GM23248 (cell line): ENCODE data around the gene GALNT12.

Source experiments
- EZH2 ChIP-seq: fragments of 200-600 bp; sonication (generic); IDR thresholded peaks from 2 replicates; pipeline ENCODE4 v1.6.1; 2018; ENCODE audit warnings: antibody characterized with exemption, mild to moderate bottlenecking; ENCODE audit not compliant: insufficient read depth, poor library complexity, severe bottlenecking
- EZH2phosphoT487 ChIP-seq: fragments of 200-600 bp; sonication (generic); IDR thresholded peaks from 2 replicates; pipeline ENCODE4 v1.6.1; 2018; ENCODE audit warnings: antibody characterized with exemption, moderate library complexity, mild to moderate bottlenecking, low read depth; ENCODE audit not compliant: insufficient read depth

GRCh38 chr9:98772364-98773155 is 34.9 kb upstream of the GALNT12 start:
- no peak for TF ChIP-seq EZH2phosphoT487
- no peak for TF ChIP-seq EZH2
